A673 (cell line): ENCODE results near the gene HSD17B3. TPM values are rescaled to one million over a fixed set of nuclear protein-coding genes. Genes with fewer than 3 reads are reported as not detected.

ENCODE experiments used
- BruUV-seq: library from RNA; stranded (reverse); fragments of 400-500 nt; replicated peaks from 2 replicates; lab custom pipeline; 2021; lab: Mats Ljungman, UMichigan
- CTCF ChIA-PET: fragments of 300-600 bp; sonication (Branson Sonifier 250); formaldehyde crosslinking; loops from one replicate; lab custom pipeline; 2022; ENCODE audit warnings: antibody characterized with exemption; lab: Charles Lee
- POLR2A ChIA-PET: fragments of 300-600 bp; sonication (Branson Sonifier 250); formaldehyde crosslinking; loops from one replicate; lab custom pipeline; 2022; ENCODE audit warnings: antibody characterized with exemption; ENCODE audit not compliant: low non-redundant PET; lab: Charles Lee
- DNase-seq: peaks from one replicate; pipeline ENCODE4 v3.0.0-alpha.2; 2015; ENCODE audit warnings: low spot score
- H3K27ac ChIP-seq: fragments of 200-600 bp; sonication (generic); 2 replicates; pipeline ENCODE4 v1.5.1; 2016; ENCODE audit warnings: mixed run types, low read depth, mild to moderate bottlenecking, mixed read lengths, antibody characterized with exemption, low read length; ENCODE audit not compliant: poor library complexity, severe bottlenecking
- H3K27me3 ChIP-seq: fragments of 200-600 bp; sonication (generic); replicated peaks from 2 replicates; pipeline ENCODE4 v1.6.1; 2017; ENCODE audit warnings: mixed run types, low read depth, mild to moderate bottlenecking, mixed read lengths, antibody characterized with exemption, low read length; ENCODE audit not compliant: insufficient read depth, poor library complexity
- H3K36me3 ChIP-seq: fragments of 200-600 bp; sonication (generic); 2 replicates; pipeline ENCODE4 v1.6.1; 2016; ENCODE audit warnings: mixed run types, mild to moderate bottlenecking, mixed read lengths, antibody characterized with exemption, low read length; ENCODE audit not compliant: insufficient read depth, poor library complexity, severe bottlenecking
- H3K4me1 ChIP-seq: fragments of 200-600 bp; sonication (generic); 2 replicates; pipeline ENCODE4 v1.6.1; 2017; ENCODE audit warnings: mixed run types, mild to moderate bottlenecking, mixed read lengths, antibody characterized with exemption, low read length; ENCODE audit not compliant: insufficient read depth, poor library complexity, severe bottlenecking
- H3K4me3 ChIP-seq: fragments of 200-600 bp; sonication (generic); 2 replicates; pipeline ENCODE4 v1.5.1; 2016; ENCODE audit warnings: low read depth, mixed run types, mild to moderate bottlenecking, mixed read lengths, low read length; ENCODE audit not compliant: poor library complexity, severe bottlenecking
- H3K9me3 ChIP-seq: fragments of 200-600 bp; sonication (generic); 2 replicates; pipeline ENCODE4 v1.6.1; 2016; ENCODE audit warnings: mixed run types, low read depth, mild to moderate bottlenecking, mixed read lengths, antibody characterized with exemption, low read length; ENCODE audit not compliant: poor library complexity, severe bottlenecking
- CTCF ChIP-seq: fragments of 300-800, 200-600 bp; sonication (generic); conservative IDR thresholded peaks from 2 replicates; pipeline ENCODE4 v1.5.1; 2017; ENCODE audit warnings: low read depth, mild to moderate bottlenecking, antibody characterized with exemption, low read length, moderate library complexity, mixed read lengths
- EZH2 ChIP-seq: fragments of 200-600 bp; sonication (generic); IDR thresholded peaks from 2 replicates; pipeline ENCODE4 v1.6.1; 2017; ENCODE audit warnings: borderline replicate concordance, low read depth, mild to moderate bottlenecking, mixed read lengths, antibody characterized with exemption, low read length; ENCODE audit not compliant: poor library complexity, severe bottlenecking
- intact Hi-C: fragments of 100-400 bp; cut with micrococcal nuclease; formaldehyde crosslinking; loops from one replicate; pipeline ENCODE4 v1.10.0; 2022; ENCODE audit not compliant: unreplicated experiment
- total RNA-seq: library from RNA; stranded (reverse); gene quantifications from 2 replicates; pipeline ENCODE4 v1.2.3, GENCODE V29; 2021

The HSD17B3 gene
- total RNA-seq, 1 experiment from 2014 or later, result not detected

- no TSS peak for BruUV-seq
- H3K4me3 ChIP-seq, result no peak overlapping the region
- TF ChIP-seq EZH2 (no peak), CTCF (no peak)
- no peaks in the 10 kb centered on the region for H3K4me1 ChIP-seq
- H3K27ac ChIP-seq, result no peak overlapping the region
- CTCF ChIA-PET, result no interaction called here
- H3K36me3 ChIP-seq, result no peaks in the 10 kb centered on the region
- intact Hi-C loops, result no loop called here
- H3K27me3 ChIP-seq, result no peaks in the 10 kb centered on the region
- peaks cover 14% of the 10 kb centered on the region for H3K9me3 ChIP-seq
- no peak for DNase-seq
- POLR2A ChIA-PET, result no interaction called here
Observed at GRCh38 chr9:96274939-96275338, 27.0 kb downstream of the HSD17B3 start.

DNA sequence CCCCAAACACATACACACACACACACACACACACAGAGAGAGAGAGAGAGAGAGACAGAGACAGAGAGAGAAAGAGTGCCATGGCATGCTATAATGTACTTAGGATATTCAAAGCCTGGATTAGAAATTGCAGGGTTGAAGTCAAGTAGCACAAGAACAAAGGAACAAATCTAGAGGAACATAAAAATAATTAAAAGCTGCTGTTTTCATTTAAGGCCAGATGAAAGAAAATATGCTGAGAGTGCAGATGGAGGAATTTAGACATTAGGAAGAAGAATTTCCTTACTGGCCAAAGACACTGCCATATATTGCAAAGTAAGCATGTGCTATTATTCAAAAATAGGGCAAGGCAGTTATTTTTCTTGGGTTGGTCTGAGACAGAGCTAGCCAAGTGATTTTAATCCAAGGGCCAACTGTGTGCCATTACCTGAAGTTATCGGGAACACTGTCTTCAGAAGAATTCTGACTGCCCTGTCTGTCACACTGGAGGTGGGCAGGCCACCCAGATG, 31.7 kb downstream of the HSD17B3 start:
- Histone ChIP-seq H3K27me3 (no peaks in the 10 kb centered on the region), H3K4me3 (no peak overlapping the region), H3K4me1 (no peaks in the 10 kb centered on the region), H3K27ac (no peak overlapping the region), H3K36me3 (no peaks in the 10 kb centered on the region), H3K9me3 (peaks cover 9% of the 10 kb centered on the region)
- DNase-seq, result peak; percentile 12
- ChIA-PET CTCF (no interaction called here), POLR2A (no interaction called here)
- intact Hi-C loops, result no loop called here
- TF ChIP-seq EZH2, result no peak
- no peak for TF ChIP-seq CTCF
- BruUV-seq, result no TSS peak

DNA sequence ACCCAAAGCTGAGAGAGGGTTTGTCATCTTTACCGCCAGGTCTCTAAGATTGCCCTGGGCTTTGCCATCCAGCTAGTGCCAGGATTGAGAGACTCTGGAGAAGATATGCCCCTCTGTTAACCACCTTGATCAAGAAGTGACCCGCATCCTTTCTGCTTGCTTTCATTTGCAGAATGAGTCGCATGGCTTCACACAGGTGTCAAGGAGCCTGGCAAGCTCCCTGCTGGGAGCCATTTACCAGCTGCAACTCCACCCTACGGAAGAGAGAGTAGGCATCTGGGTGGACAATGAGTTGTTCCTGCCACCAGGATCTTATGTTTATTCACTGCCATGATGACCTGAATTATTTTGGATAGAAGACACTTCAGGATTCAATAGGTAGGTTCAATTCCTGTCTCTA, 43.0 kb downstream of the HSD17B3 start:
- Histone ChIP-seq H3K9me3 (no peaks in the 10 kb centered on the region), H3K36me3 (no peaks in the 10 kb centered on the region), H3K4me1 (no peaks in the 10 kb centered on the region), H3K4me3 (no peak overlapping the region), H3K27ac (no peak overlapping the region), H3K27me3 (no peaks in the 10 kb centered on the region)
- POLR2A ChIA-PET, result no interaction called here
- intact Hi-C loops, result no loop called here
- CTCF ChIA-PET, result no interaction called here
- no TSS peak for BruUV-seq
- no peak for DNase-seq
- TF ChIP-seq CTCF (no peak), EZH2 (no peak)
